A549 (cell line): ENCODE data around the gene CTSC.

Experiments
- CEBPB ChIP-seq, 2 experiments: fragments of >200 bp in 1 of 2; sonication (Bioruptor Twin) in 1 of 2; formaldehyde crosslinking in 1 of 2; IDR thresholded peaks; 2 replicates each; pipeline ENCODE4 v1.6.1; 2012 to 2016
- CTCF ChIP-seq: fragments of >200 bp; sonication (Bioruptor Twin); formaldehyde crosslinking; IDR thresholded peaks from 3 replicates; pipeline ENCODE4 v1.5.1; 2016
- ESRRA ChIP-seq: fragments of 150-350 bp; IDR thresholded peaks from 2 replicates; pipeline ENCODE4 v1.6.1; 2014; ENCODE audit warnings: mild to moderate bottlenecking, low read length, borderline replicate concordance
- POLR2A ChIP-seq: IDR thresholded peaks from 2 replicates; pipeline ENCODE4 v1.6.1; 2012; ENCODE audit warnings: mild to moderate bottlenecking, low read length
- RAD21 ChIP-seq, 2 experiments: fragments of >200 bp in 1 of 2; sonication (Bioruptor Twin) in 1 of 2; formaldehyde crosslinking in 1 of 2; IDR thresholded peaks in 1 of 2; conservative IDR thresholded peaks in 1 of 2; 2 replicates in 1 of 2; 3 replicates in 1 of 2; pipeline ENCODE4 v1.6.1; 2012 to 2018; ENCODE audit warnings: inconsistent platforms in 1 of 2
- RCOR1 ChIP-seq: fragments of 150-350 bp; IDR thresholded peaks from 2 replicates; pipeline ENCODE4 v1.6.1; 2014; ENCODE audit warnings: antibody characterized with exemption, low read length, low read depth
- REST ChIP-seq: fragments of 200-600 bp; sonication (generic); IDR thresholded peaks from 2 replicates; pipeline ENCODE4 v1.6.1; 2016; ENCODE audit warnings: antibody characterized with exemption, mild to moderate bottlenecking, moderate library complexity
- RFX5 ChIP-seq: fragments of 450-650 bp; IDR thresholded peaks from 2 replicates; pipeline ENCODE4 v1.7.1; 2014; ENCODE audit warnings: antibody characterized with exemption, mild to moderate bottlenecking, moderate library complexity
- RNF2 ChIP-seq: fragments of 200-600 bp; sonication (generic); IDR thresholded peaks from 2 replicates; pipeline ENCODE4 v1.6.1; 2016; ENCODE audit warnings: low read depth, mild to moderate bottlenecking, antibody characterized with exemption, moderate library complexity, borderline replicate concordance
- SMC3 ChIP-seq: fragments of >200 bp; sonication (Bioruptor Twin); formaldehyde crosslinking; IDR thresholded peaks from 3 replicates; pipeline ENCODE4 v1.6.1; 2018; ENCODE audit warnings: inconsistent platforms

GRCh38 chr11:88357323-88358039, 19.9 kb upstream of the CTSC start:
- no peak for TF ChIP-seq CTCF
- no peak for TF ChIP-seq ESRRA
- no peak for TF ChIP-seq SMC3
- TF ChIP-seq RAD21 (conservative IDR thresholded peaks at IDR 0.05 in 1 of 2, IDR thresholded peaks at IDR 0.05 in 1 of 2), result no peak
- no peak for TF ChIP-seq POLR2A
- no peak for TF ChIP-seq RNF2
- no peak for TF ChIP-seq CEBPB (IDR thresholded peaks at IDR 0.05)
- no peak for TF ChIP-seq RFX5
- TF ChIP-seq REST, result no peak
- no peak for TF ChIP-seq RCOR1
